ENCODE results near the gene PAPOLB.

DNA sequence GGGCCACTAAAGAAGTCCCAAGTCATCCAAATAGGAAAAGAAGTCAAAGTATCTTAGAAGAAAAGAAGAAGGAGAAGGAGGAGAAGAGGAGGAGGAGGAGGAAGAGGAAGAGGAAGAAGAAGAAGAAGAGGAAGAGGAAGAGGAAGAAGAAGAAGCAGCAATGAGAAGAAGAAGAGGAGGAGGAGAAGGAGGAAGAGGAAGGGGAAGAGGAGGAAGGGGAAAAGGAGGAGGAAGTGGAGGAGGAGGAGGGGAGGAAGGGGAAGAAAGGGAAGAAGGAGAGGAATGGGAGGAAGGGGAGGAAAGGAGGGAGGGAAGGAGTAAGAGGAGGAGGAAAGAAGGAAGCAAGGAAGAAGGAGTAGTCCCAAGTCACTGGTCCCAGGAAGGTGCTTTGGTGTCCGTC is 43.3 kb upstream of the PAPOLB start:
- TF ChIP-seq SUZ12 (IDR thresholded peaks at IDR 0.05) (no peak), ELF4 (IDR thresholded peaks at IDR 0.05) (no peak), ZNF384 (IDR thresholded peaks at IDR 0.05) (no peak), CTBP1 (IDR thresholded peaks at IDR 0.05; ENCODE audit: borderline replicate concordance) (no peak), ARNT (IDR thresholded peaks at IDR 0.05) (no peak), NFRKB (IDR thresholded peaks at IDR 0.05) (no peak), HDGF (IDR thresholded peaks at IDR 0.05; ENCODE audit: borderline replicate concordance) (no peak), BHLHE40 (IDR thresholded peaks at IDR 0.05; ENCODE audit: borderline replicate concordance) (no peak), FOXK2 (IDR thresholded peaks at IDR 0.05) (no peak), FOXA1 (IDR thresholded peaks at IDR 0.05) (no peak), LEF1 (IDR thresholded peaks at IDR 0.05; ENCODE audit: borderline replicate concordance) (no peak)
